Smooth muscle cell (in vitro differentiated cells): ENCODE results near the gene ME2. TPM values are rescaled to one million over a fixed set of nuclear protein-coding genes. Genes with fewer than 3 reads are reported as not detected.
A peak's percentile ranks its signal among the peaks of the same experiment; 100 is the strongest.

ENCODE experiments used
- DNase-seq: peaks from one replicate; lab custom pipeline; 2025; ENCODE audit not compliant: unreplicated experiment; lab: John Stamatoyannopoulos, UW
- H2AFZ ChIP-seq: fragments of 200-600 bp; sonication (generic); 2 replicates; pipeline ENCODE4 v1.6.0; 2016; ENCODE audit warnings: antibody characterized with exemption, low read depth, mild to moderate bottlenecking
- H3F3A ChIP-seq: fragments of 200-600 bp; sonication (generic); 2 replicates; pipeline ENCODE4 v1.6.0; 2017; ENCODE audit warnings: antibody characterized with exemption, low read depth
- H3K27ac ChIP-seq: fragments of 200-600 bp; sonication (generic); 2 replicates; pipeline ENCODE4 v1.5.1; 2016; ENCODE audit warnings: low read depth, mild to moderate bottlenecking
- H3K27me3 ChIP-seq: fragments of 200-600 bp; sonication (generic); 2 replicates; pipeline ENCODE4 v1.6.1; 2016; ENCODE audit warnings: low read depth, mild to moderate bottlenecking
- H3K36me3 ChIP-seq: fragments of 200-600 bp; sonication (generic); 2 replicates; pipeline ENCODE4 v1.5.1; 2016; ENCODE audit warnings: low read depth
- H3K4me1 ChIP-seq: fragments of 200-600 bp; sonication (generic); 2 replicates; pipeline ENCODE4 v1.5.1; 2016; ENCODE audit warnings: low read depth
- H3K4me2 ChIP-seq: fragments of 200-600 bp; sonication (generic); 2 replicates; pipeline ENCODE4 v1.6.0; 2016; ENCODE audit warnings: mild to moderate bottlenecking
- H3K4me3 ChIP-seq: fragments of 200-600 bp; sonication (generic); 2 replicates; pipeline ENCODE4 v1.5.1; 2016; ENCODE audit warnings: mild to moderate bottlenecking
- H3K79me2 ChIP-seq: fragments of 200-600 bp; sonication (generic); 2 replicates; pipeline ENCODE4 v1.6.0; 2016; ENCODE audit warnings: low read depth, mild to moderate bottlenecking
- H3K9ac ChIP-seq: fragments of 200-600 bp; sonication (generic); 2 replicates; pipeline ENCODE4 v1.6.0; 2016; ENCODE audit warnings: low read depth
- H3K9me3 ChIP-seq: fragments of 200-600 bp; sonication (generic); replicated peaks from 2 replicates; pipeline ENCODE4 v1.5.1; 2016; ENCODE audit warnings: low read depth
- H4K20me1 ChIP-seq: fragments of 200-600 bp; sonication (generic); 2 replicates; pipeline ENCODE4 v1.6.0; 2016; ENCODE audit warnings: low read depth
- CTCF ChIP-seq: fragments of 200-600 bp; sonication (generic); IDR thresholded peaks from 2 replicates; pipeline ENCODE4 v1.5.1; 2017; ENCODE audit warnings: borderline replicate concordance, mild to moderate bottlenecking, antibody characterized with exemption; ENCODE audit not compliant: insufficient read depth, poor library complexity, severe bottlenecking
- WGBS: methylation state at CpG from one replicate; pipeline ENCODE4 v1.1.7; 2016; ENCODE audit warnings: low lambda C conversion rate; 5-methylcytosine and 5-hydroxymethylcytosine counted together
- polyA plus RNA-seq: library from polyadenylated mRNA; unstranded; fragments of >200 nt; fragmentation: Nextera tagmentation; extraction: Ambion mirVana; gene quantifications from 2 replicates; pipeline ENCODE4 v1.2.1, GENCODE V29; 2016
- total RNA-seq: library from RNA; depleted of rRNA; stranded (reverse); fragments of >200 nt; gene quantifications from 2 replicates; pipeline ENCODE4 v1.2.3, GENCODE V29; 2014

The ME2 gene
- total and polyA plus RNA-seq, 2 experiments from 2014 or later, result 20.2 to 47.9 TPM

- H4K20me1 ChIP-seq, result no peaks in the 10 kb centered on the region
- H3K4me2 ChIP-seq, result no peak overlapping the region
- peaks cover 4% of the 10 kb centered on the region for H3F3A ChIP-seq
- WGBS, result 97% methylated on average over 1 of the region's 1 CpG
- TF ChIP-seq CTCF, result no peak
- no peak overlapping the region for H3K9ac ChIP-seq
- H3K36me3 ChIP-seq, result no peaks in the 10 kb centered on the region
- no peaks in the 10 kb centered on the region for H3K27me3 ChIP-seq
- DNase-seq, result no peak
- no peaks in the 10 kb centered on the region for H3K9me3 ChIP-seq
- H2AFZ ChIP-seq, result no peak overlapping the region
- H3K4me3 ChIP-seq, result no peak overlapping the region
- no peaks in the 10 kb centered on the region for H3K4me1 ChIP-seq
- no peaks in the 10 kb centered on the region for H3K79me2 ChIP-seq
- H3K27ac ChIP-seq, result no peak overlapping the region
Observed at GRCh38 chr18:50848991-50849390, 29.9 kb upstream of the ME2 start.

DNA sequence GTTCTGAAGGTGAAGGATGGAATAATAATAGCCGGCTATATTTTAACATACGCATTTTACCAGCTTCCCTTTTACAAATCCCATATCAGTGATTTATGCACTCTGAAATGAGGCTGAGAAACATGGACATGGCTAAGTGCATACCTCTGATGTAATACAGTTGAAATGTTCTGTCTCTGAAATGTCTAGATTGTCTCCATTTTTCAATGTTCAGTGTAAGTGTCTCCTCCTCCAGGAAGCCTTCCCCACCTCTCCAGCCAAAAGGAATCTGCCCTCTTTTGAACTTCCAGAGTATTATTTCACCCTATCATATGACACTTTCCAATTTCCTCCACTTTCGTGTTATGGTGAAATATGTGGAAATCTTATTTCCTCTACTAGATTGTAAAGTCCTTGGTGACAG lies 29.5 kb upstream of the ME2 start:
- 55% methylated on average over 3 of the region's 3 CpGs for WGBS
- Histone ChIP-seq H3K9ac (no peak overlapping the region), H3K4me2 (no peak overlapping the region), H3K4me1 (no peaks in the 10 kb centered on the region), H3K27me3 (no peaks in the 10 kb centered on the region), H3K79me2 (no peaks in the 10 kb centered on the region), H3K27ac (no peak overlapping the region), H2AFZ (no peak overlapping the region), H3K9me3 (no peaks in the 10 kb centered on the region), H4K20me1 (no peaks in the 10 kb centered on the region), H3K4me3 (no peak overlapping the region), H3F3A (peaks cover 6% of the 10 kb centered on the region), H3K36me3 (no peaks in the 10 kb centered on the region)
- no peak for DNase-seq
- TF ChIP-seq CTCF, result no peak

DNA sequence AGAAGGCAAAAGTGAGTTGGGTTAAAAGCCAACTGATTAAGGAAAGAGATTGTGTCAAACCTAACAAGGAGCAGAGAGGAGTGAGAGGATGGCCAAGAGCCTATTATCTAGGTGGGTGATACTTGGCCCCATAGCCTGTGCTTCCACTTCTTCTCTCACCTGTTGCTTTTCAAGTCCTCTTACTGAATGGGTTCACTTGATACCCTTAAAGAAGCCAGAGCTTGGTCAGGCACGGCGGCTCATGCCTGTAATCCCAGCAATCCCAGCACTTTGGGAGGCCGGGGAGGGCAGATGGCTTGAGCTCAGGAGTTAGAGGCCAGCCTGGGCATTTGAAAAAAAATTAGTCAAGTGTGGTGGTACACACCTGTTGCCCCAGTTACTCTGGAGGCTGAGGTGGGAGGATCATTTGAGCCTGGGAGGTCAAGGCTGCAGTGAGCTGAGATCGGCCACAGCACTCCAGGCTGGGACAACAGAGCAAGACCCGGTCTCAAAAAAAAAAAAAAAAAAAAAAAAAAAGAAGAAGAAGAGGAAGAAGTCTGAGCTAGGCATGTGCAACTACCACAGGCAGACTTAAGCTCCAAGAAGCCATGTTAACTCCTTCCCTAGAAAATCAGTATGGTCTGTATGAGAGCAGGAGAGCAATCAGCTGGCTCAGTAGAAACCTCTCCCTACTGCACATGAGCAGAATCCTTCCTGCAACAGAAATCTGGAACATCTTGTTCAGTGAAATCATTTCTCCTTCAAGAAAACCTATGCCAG lies 28.4 kb upstream of the ME2 start:
- H3K79me2 ChIP-seq, result no peaks in the 10 kb centered on the region
- H3K4me3 ChIP-seq, result no peak overlapping the region
- no peak overlapping the region for H2AFZ ChIP-seq
- no peaks in the 10 kb centered on the region for H4K20me1 ChIP-seq
- H3K36me3 ChIP-seq, result no peaks in the 10 kb centered on the region
- WGBS, result 94% methylated on average over 3 of the region's 5 CpGs
- H3K27ac ChIP-seq, result no peak overlapping the region
- H3K27me3 ChIP-seq, result no peaks in the 10 kb centered on the region
- H3K9me3 ChIP-seq, result no peaks in the 10 kb centered on the region
- no peak overlapping the region for H3K4me2 ChIP-seq
- no peaks in the 10 kb centered on the region for H3K4me1 ChIP-seq
- H3F3A ChIP-seq, result peaks cover 7% of the 10 kb centered on the region
- no peak for DNase-seq
- H3K9ac ChIP-seq, result no peak overlapping the region
- TF ChIP-seq CTCF, result no peak

DNA sequence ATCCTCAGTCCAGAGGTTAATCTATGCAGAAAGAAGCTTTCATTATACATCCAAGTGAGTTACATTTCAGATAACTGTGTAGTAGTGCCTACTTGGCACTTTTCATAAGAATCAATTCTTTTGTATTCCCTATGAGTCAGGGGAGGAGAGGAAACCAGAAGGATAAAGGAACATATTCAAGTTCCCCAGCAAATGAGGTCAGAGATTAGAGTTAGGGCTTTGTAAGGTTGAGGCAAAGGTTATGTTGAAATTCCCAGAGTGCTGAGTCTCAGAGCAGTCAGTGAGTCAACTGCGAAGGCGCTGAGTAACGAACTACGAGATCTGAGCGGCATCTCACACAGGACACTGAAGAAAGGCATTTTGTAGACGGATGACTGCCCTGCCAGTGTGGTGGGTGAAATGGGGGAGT lies 25.1 kb upstream of the ME2 start:
- Histone ChIP-seq H3K79me2 (no peaks in the 10 kb centered on the region), H3F3A (peaks cover 3% of the 10 kb centered on the region), H4K20me1 (no peaks in the 10 kb centered on the region), H3K27ac (peak overlapping the region; percentile 88), H3K4me3 (no peak overlapping the region), H3K27me3 (no peaks in the 10 kb centered on the region), H3K9me3 (no peaks in the 10 kb centered on the region), H3K9ac (peak overlapping the region; percentile 42), H3K4me2 (peak overlapping the region; percentile 53), H3K4me1 (no peaks in the 10 kb centered on the region), H3K36me3 (no peaks in the 10 kb centered on the region), H2AFZ (peak overlapping the region; percentile 20)
- DNase-seq, result peak; percentile 1
- no peak for TF ChIP-seq CTCF
- WGBS, result 20% methylated on average over 6 of the region's 6 CpGs
